SU-DHL-6 (cell line): Measurements from ENCODE around the gene AGAP1.

Source experiments
- EZH2phosphoT487 ChIP-seq: fragments of 200-600 bp; sonication (generic), shearing (Covaris generic); conservative IDR thresholded peaks from 2 replicates; pipeline ENCODE4 v1.6.1; 2018; ENCODE audit warnings: mild to moderate bottlenecking, antibody characterized with exemption, low read length, moderate library complexity, mixed read lengths
- TF ChIP-seq, protein P1 (sequence below): fragments of 200-600 bp; sonication (generic); IDR thresholded peaks from one replicate; pipeline ENCODE4 v1.5.1; 2017; ENCODE audit warnings: antibody characterized with exemption, mild to moderate bottlenecking, low read length, moderate library complexity; ENCODE audit not compliant: insufficient read depth, poor library complexity, severe bottlenecking

DNA sequence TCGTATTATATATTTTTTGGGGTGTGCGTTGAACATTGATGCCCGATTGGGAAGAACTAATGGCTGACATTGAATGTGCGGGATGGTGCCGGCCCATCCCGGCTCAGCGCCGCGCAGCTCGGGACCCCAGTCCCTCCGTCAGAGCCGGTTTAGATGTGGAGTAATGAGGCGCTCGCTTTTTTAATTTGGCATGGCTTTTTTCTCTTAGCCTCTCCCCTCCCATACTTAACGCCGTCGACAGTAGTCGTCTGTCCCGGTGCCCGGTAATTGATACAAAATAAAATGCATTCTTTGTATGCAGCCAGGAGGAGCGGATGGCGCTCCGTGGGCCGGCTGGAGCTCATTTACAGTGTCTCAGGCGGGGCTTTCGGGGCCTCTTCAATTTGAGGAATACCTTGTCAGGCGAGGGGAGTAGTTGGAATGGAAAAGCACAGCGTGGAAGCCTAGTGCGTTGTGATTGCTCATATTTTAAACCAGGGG, 465.1 kb downstream of the AGAP1 start:
- TF ChIP-seq, protein P1, sequence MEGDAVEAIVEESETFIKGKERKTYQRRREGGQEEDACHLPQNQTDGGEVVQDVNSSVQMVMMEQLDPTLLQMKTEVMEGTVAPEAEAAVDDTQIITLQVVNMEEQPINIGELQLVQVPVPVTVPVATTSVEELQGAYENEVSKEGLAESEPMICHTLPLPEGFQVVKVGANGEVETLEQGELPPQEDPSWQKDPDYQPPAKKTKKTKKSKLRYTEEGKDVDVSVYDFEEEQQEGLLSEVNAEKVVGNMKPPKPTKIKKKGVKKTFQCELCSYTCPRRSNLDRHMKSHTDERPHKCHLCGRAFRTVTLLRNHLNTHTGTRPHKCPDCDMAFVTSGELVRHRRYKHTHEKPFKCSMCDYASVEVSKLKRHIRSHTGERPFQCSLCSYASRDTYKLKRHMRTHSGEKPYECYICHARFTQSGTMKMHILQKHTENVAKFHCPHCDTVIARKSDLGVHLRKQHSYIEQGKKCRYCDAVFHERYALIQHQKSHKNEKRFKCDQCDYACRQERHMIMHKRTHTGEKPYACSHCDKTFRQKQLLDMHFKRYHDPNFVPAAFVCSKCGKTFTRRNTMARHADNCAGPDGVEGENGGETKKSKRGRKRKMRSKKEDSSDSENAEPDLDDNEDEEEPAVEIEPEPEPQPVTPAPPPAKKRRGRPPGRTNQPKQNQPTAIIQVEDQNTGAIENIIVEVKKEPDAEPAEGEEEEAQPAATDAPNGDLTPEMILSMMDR: no peak
- TF ChIP-seq EZH2phosphoT487: no peak
